GM12891 (cell line): ENCODE measurements around the gene HMGN1.

Experiments used
- POLR2A ChIP-seq: IDR thresholded peaks from 2 replicates; pipeline ENCODE4 v1.6.1; 2011; ENCODE audit warnings: low read depth, low read length, control low read depth
- POLR2AphosphoS5 ChIP-seq: IDR thresholded peaks from 2 replicates; pipeline ENCODE4 v1.6.1; 2011; ENCODE audit warnings: low read depth, low read length, control low read depth

DNA sequence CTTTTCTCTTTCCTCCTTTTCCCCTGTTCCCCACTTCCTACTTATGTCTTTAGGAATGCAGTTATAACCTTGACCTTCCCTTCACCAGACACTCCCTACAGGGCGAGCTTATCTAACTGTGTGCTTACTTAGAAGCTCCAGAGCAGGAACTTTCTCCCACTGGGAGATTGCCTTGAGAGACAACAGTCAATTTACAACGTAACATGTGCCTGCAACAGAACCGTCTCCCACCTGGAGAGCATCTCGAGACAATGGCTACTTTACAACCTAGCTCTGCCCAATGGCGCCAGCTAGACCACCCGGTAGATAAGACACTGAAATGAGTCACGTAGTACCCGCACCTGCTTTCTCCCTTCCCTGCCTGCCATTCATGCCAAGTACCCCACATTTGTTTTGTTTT lies 16.7 kb downstream of the HMGN1 start:
- TF ChIP-seq POLR2AphosphoS5 (no peak), POLR2A (no peak)
